Measurements from ENCODE around the gene ZNF624. TPM values are rescaled to one million over a fixed set of nuclear protein-coding genes. Genes with fewer than 3 reads are reported as not detected.
A peak's percentile ranks its signal among the peaks of the same experiment; 100 is the strongest.
"Not testable (repeated sequence)": the region's sequence is repeated elsewhere in the genome, so short reads cannot be mapped to it uniquely, and the experiment has no call there.

Gene ZNF624
- total RNA-seq (2014; rRNA removed): 5.3 and 5.7 TPM in 2 replicates
- polyA plus RNA-seq (2012): 0.78 TPM

GRCh38 chr17:16653367-16654041 is at the start of gene ZNF624:
TSS of gene ZNF624 (minus strand) at chr17:16653850.
- peak; percentile 89 for DNase-seq (ENCODE audit: low read depth)

- DNase-seq (ENCODE audit: low read depth): not testable (repeated sequence)
These were observed 44.0 kb upstream of the ZNF624 start for GRCh38 chr17:16697603-16698002.

- not testable (repeated sequence) for DNase-seq (ENCODE audit: low read depth)
These were observed 36.8 kb upstream of the ZNF624 start for GRCh38 chr17:16690447-16690846.

GRCh38 chr17:16689731-16690281 is 36.2 kb upstream of the ZNF624 start, which contains the start of gene CCDC144A:
TSS of gene CCDC144A (plus strand) at chr17:16690241. CDS start at chr17:16690401, 160 bp downstream.
- DNase-seq (ENCODE audit: low read depth): peak; percentile 6

- DNase-seq (ENCODE audit: low read depth): not testable (repeated sequence)
These were observed 33.5 kb upstream of the ZNF624 start for GRCh38 chr17:16687151-16687550.

GRCh38 chr17:16686019-16686418 is 32.4 kb upstream of the ZNF624 start:
- not testable (repeated sequence) for DNase-seq (ENCODE audit: low read depth)

GRCh38 chr17:16683290-16684138 is 29.9 kb upstream of the ZNF624 start:
- peak; percentile 9 for DNase-seq (ENCODE audit: low read depth)

- no peak for DNase-seq (ENCODE audit: low read depth)
These were observed 23.1 kb upstream of the ZNF624 start for GRCh38 chr17:16676676-16677268.

GRCh38 chr17:16666907-16667636 is 13.4 kb upstream of the ZNF624 start:
- not testable (repeated sequence) for DNase-seq (ENCODE audit: low read depth)

- DNase-seq (ENCODE audit: low read depth): not testable (repeated sequence)
These were observed 12.9 kb upstream of the ZNF624 start for GRCh38 chr17:16666553-16666906.

GRCh38 chr17:16662936-16663335 is 9.3 kb upstream of the ZNF624 start:
- DNase-seq (ENCODE audit: low read depth): peak; percentile 10

- DNase-seq (ENCODE audit: low read depth): no peak
These were observed 7.6 kb upstream of the ZNF624 start for GRCh38 chr17:16661217-16661616.

GRCh38 chr17:16652847-16653366 is 743 bp downstream of the ZNF624 start:
- no peak for DNase-seq (ENCODE audit: low read depth)

- no peak for DNase-seq (ENCODE audit: low read depth)
These were observed 1.4 kb downstream of the ZNF624 start for GRCh38 chr17:16652252-16652651.

GRCh38 chr17:16649585-16649984 is 4.1 kb downstream of the ZNF624 start:
- no peak for DNase-seq (ENCODE audit: low read depth)

- DNase-seq (ENCODE audit: low read depth): no peak
These were observed 14.2 kb downstream of the ZNF624 start for GRCh38 chr17:16639438-16639837.

GRCh38 chr17:16623282-16623681 is 30.4 kb downstream of the ZNF624 start:
- DNase-seq (ENCODE audit: low read depth): no peak

GRCh38 chr17:16622540-16623277 is 30.9 kb downstream of the ZNF624 start:
- no peak for DNase-seq (ENCODE audit: low read depth)

- no peak for DNase-seq (ENCODE audit: low read depth)
These were observed 36.1 kb downstream of the ZNF624 start for GRCh38 chr17:16617481-16618060.

GRCh38 chr17:16599537-16599936 is 54.1 kb downstream of the ZNF624 start:
- no peak for DNase-seq (ENCODE audit: low read depth)

All from LHCN-M2 (cell line).